Vagina (tissue), 2 donors: Measurements from ENCODE around the gene CLHC1. TPM values are rescaled to one million over a fixed set of nuclear protein-coding genes. Genes with fewer than 3 reads are reported as not detected.
"Not testable (repeated sequence)": the region's sequence is repeated elsewhere in the genome, so short reads cannot be mapped to it uniquely, and the experiment has no call there.

Experiments
- DNase-seq, 2 donors: peaks; one replicate each; pipeline ENCODE4 v3.0.0-alpha.2; 2017; ENCODE audit errors: extremely low spot score in 2 of 2
- H3K27ac ChIP-seq: fragments of 200-600 bp; sonication (generic); one replicate; pipeline ENCODE4 v1.5.1; 2019
- H3K27me3 ChIP-seq: fragments of 200-600 bp; sonication (generic); one replicate; pipeline ENCODE4 v1.5.1; 2019
- H3K36me3 ChIP-seq, 2 donors: fragments of 200-600 bp; sonication (generic); one replicate each; pipeline ENCODE4 v1.5.1; 2017 to 2019
- H3K4me1 ChIP-seq: fragments of 200-600 bp; sonication (generic); one replicate; pipeline ENCODE4 v1.5.1; 2019
- H3K4me3 ChIP-seq, 2 donors: fragments of 200-600 bp; sonication (generic); 1 replicate in 1 of 2; 2 replicates in 1 of 2; pipeline ENCODE4 v1.5.1; 2016 to 2019
- H3K9me3 ChIP-seq: fragments of 200-600 bp; sonication (generic); one replicate; pipeline ENCODE4 v1.5.1; 2019
- POLR2A ChIP-seq, 2 donors: fragments of 450-650 bp; IDR thresholded peaks; one replicate each; pipeline ENCODE4 v1.6.1; 2017; ENCODE audit warnings: antibody characterized with exemption in 2 of 2, mild to moderate bottlenecking in 2 of 2, moderate library complexity in 2 of 2
- POLR2AphosphoS5 ChIP-seq, 2 donors: sonication (generic); formaldehyde crosslinking; IDR thresholded peaks; one replicate each; pipeline ENCODE4 v1.9.0; 2017; ENCODE audit warnings: antibody characterized with exemption in 2 of 2, mild to moderate bottlenecking in 2 of 2, low read depth in 1 of 2; ENCODE audit not compliant: insufficient read depth in 1 of 2
- intact Hi-C: fragments of 100-400 bp; cut with DNase I; formaldehyde crosslinking; loops from one replicate; pipeline ENCODE4 v1.15.1; 2023
- total RNA-seq: library from RNA; depleted of rRNA; stranded (reverse); fragments of >200 nt; gene quantifications from one replicate; pipeline ENCODE4 v1.2.3, GENCODE V29; 2016
- TF ChIP-seq, protein P1 (sequence below), 3 experiments: fragments of 450-650 bp in 2 of 3; fragments of 200-600 bp in 1 of 3; sonication (generic) in 1 of 3; IDR thresholded peaks; one replicate each; pipeline ENCODE4 v1.5.1; 2017 to 2019; ENCODE audit warnings: antibody characterized with exemption in 3 of 3, mild to moderate bottlenecking in 2 of 3, moderate library complexity in 2 of 3

CLHC1 gene
- total RNA-seq, 1 donor from 2014 or later, result 4.7 TPM

DNA sequence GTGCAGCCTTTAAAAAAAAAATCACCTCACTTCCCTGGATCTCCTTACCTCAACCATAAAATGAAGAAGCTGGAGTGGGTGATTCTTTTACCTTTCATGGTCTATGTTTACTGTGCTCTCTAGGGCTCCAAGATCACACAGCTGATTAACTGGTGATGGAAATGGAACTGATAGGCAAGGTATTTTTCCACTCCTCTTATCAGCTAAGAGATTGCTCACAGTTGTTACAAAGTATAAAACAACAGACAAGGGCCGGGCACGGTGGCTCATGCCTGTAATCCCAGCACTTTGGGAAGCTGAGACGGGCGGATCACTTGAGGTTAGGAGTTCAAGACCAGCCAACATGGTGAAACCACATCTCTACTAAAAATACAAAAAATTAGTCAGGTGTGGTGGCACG lies 14.9 kb upstream of the CLHC1 start:
- DNase-seq, result no peak
- Histone ChIP-seq H3K27me3 (no peaks in the 10 kb centered on the region), H3K4me3 (no peak overlapping the region), H3K9me3 (no peaks in the 10 kb centered on the region), H3K27ac (no peak overlapping the region), H3K4me1 (no peaks in the 10 kb centered on the region), H3K36me3 (peaks cover 0 to 34% of the 10 kb centered on the region in 2 donors)
- intact Hi-C loops, result no loop called here
- TF ChIP-seq, protein P1, sequence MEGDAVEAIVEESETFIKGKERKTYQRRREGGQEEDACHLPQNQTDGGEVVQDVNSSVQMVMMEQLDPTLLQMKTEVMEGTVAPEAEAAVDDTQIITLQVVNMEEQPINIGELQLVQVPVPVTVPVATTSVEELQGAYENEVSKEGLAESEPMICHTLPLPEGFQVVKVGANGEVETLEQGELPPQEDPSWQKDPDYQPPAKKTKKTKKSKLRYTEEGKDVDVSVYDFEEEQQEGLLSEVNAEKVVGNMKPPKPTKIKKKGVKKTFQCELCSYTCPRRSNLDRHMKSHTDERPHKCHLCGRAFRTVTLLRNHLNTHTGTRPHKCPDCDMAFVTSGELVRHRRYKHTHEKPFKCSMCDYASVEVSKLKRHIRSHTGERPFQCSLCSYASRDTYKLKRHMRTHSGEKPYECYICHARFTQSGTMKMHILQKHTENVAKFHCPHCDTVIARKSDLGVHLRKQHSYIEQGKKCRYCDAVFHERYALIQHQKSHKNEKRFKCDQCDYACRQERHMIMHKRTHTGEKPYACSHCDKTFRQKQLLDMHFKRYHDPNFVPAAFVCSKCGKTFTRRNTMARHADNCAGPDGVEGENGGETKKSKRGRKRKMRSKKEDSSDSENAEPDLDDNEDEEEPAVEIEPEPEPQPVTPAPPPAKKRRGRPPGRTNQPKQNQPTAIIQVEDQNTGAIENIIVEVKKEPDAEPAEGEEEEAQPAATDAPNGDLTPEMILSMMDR (IDR thresholded peaks at IDR 0.05), result no peak
- TF ChIP-seq POLR2A (IDR thresholded peaks at IDR 0.05) (no peak), POLR2AphosphoS5 (IDR thresholded peaks at IDR 0.05; ENCODE audit: insufficient read depth in 1 of 2, low read depth in 1 of 2) (no peak)

DNA sequence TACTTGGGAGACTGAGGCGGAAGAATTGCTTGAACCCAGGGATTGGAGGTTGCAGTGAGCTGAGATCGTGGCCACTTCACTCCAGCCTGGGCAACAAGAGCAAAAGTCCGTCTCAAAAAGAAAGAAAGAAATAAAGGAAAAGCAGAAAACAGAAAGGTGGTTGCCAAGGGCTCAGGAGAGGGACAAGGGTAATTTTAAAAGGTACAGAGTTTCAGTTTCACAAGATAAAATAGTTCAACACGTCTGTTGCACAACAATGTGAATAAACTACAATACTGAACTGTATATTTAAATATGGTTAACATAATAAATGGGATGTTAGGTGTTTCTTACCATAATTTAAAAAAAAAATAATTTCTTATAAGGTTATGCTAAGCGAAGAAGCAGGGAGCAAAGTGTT lies 13.3 kb upstream of the CLHC1 start:
- H3K36me3 ChIP-seq, result peaks cover 0 to 30% of the 10 kb centered on the region in 2 donors
- H3K27me3 ChIP-seq, result no peaks in the 10 kb centered on the region
- TF ChIP-seq POLR2A (IDR thresholded peaks at IDR 0.05) (no peak), POLR2AphosphoS5 (IDR thresholded peaks at IDR 0.05; ENCODE audit: insufficient read depth in 1 of 2, low read depth in 1 of 2) (no peak)
- TF ChIP-seq, protein P1 (IDR thresholded peaks at IDR 0.05), result no peak
- H3K4me1 ChIP-seq, result no peaks in the 10 kb centered on the region
- intact Hi-C loops, result no loop called here
- DNase-seq, result no peak
- H3K4me3 ChIP-seq, result no peak overlapping the region
- H3K27ac ChIP-seq, result no peak overlapping the region
- no peaks in the 10 kb centered on the region for H3K9me3 ChIP-seq

DNA sequence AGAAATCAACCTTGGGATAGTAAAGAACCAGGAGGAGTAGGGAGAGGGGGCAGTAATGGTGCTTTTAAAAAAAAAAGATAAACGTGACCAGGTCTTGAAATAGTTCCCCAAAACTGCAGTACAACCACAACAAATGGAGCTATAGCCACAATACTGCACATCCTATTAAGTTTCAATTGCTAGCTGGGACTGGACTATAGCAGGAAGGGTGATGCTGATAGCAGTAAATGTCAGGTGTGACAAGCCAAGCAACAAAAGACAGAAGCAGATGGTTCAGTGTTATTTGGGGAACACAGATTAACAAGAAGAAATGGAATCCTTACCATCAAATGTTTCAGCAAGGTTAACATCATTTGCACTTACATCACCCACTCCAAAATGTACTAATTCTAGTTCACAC lies 10.5 kb upstream of the CLHC1 start:
- Histone ChIP-seq H3K4me1 (no peaks in the 10 kb centered on the region), H3K27ac (no peak overlapping the region), H3K9me3 (no peaks in the 10 kb centered on the region), H3K36me3 (peaks cover 0 to 36% of the 10 kb centered on the region in 2 donors), H3K4me3 (no peak overlapping the region), H3K27me3 (no peaks in the 10 kb centered on the region)
- DNase-seq, result no peak
- intact Hi-C loops, result no loop called here
- TF ChIP-seq POLR2AphosphoS5 (IDR thresholded peaks at IDR 0.05; ENCODE audit: insufficient read depth in 1 of 2, low read depth in 1 of 2) (no peak), POLR2A (IDR thresholded peaks at IDR 0.05) (no peak)
- TF ChIP-seq, protein P1 (IDR thresholded peaks at IDR 0.05), result no peak

DNA sequence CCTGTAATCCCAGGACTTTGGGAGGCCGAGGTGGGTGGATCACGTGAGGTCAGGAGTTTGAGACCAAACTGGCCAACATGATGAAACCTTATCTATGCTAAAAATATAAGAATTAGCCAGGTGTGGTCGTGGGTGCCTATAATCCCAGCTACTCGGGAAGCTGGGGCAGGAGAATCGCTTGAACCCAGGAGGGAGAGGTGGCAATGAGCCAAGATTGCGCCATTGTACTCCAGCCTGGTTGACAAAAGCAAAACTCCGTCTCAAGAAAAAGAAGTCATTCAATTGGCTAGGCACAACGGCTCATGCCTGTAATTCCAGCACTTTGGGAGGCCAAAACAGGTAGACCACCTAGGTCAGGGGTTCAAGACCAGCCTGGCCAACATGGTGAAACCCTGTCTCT lies 9.5 kb upstream of the CLHC1 start:
- intact Hi-C loops, H3K27me3 ChIP-seq, H3K9me3 ChIP-seq, H3K4me3 ChIP-seq, H3K27ac ChIP-seq, DNase-seq, H3K4me1 ChIP-seq: not testable (repeated sequence)
- H3K36me3 ChIP-seq, result peaks cover 0 to 34% of the 10 kb centered on the region in 2 donors

DNA sequence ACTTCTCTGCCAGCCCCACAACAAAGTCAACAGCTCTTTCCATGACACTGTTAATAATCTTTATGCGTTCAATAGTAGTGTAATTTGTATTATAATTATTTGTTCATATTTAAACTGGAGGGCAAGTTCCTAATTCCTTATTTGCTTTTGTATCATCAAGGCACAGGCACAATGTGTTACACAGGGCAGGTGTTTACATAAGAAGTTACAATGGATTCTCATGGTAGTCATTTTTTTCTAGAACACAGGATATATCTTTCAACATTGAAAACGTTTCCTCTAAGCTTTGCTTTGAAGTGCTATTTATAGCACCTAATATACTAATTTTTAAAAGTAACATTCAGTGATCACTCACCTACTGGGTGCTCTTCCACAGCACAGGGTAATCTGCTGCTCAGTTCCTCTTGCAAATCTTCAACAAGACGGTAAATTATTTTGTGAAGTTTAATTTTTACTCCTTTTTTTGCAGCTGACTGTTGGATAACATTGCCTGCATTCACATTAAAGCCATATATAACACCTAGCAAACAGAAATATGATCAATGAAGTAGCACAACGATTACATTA lies 7.6 kb upstream of the CLHC1 start:
- no peak for DNase-seq
- Histone ChIP-seq H3K4me3 (no peak overlapping the region), H3K36me3 (peaks cover 0 to 45% of the 10 kb centered on the region in 2 donors), H3K9me3 (no peaks in the 10 kb centered on the region), H3K27me3 (no peaks in the 10 kb centered on the region), H3K4me1 (no peaks in the 10 kb centered on the region), H3K27ac (no peak overlapping the region)
- intact Hi-C loops, result no loop called here
- TF ChIP-seq POLR2A (IDR thresholded peaks at IDR 0.05), result no peak
- TF ChIP-seq POLR2AphosphoS5 (IDR thresholded peaks at IDR 0.05; ENCODE audit: insufficient read depth in 1 of 2, low read depth in 1 of 2), result no peak
- TF ChIP-seq, protein P1 (IDR thresholded peaks at IDR 0.05), result no peak
